Activated gamma-delta T cell treated with Interleukin-2 at 50 U/mL for 16 hours (primary cell): Measurements from ENCODE around the gene GADD45B.

Source experiments
- DNase-seq: peaks from one replicate; pipeline ENCODE4 v3.0.0-alpha.2; 2020

Gene GADD45B

DNA sequence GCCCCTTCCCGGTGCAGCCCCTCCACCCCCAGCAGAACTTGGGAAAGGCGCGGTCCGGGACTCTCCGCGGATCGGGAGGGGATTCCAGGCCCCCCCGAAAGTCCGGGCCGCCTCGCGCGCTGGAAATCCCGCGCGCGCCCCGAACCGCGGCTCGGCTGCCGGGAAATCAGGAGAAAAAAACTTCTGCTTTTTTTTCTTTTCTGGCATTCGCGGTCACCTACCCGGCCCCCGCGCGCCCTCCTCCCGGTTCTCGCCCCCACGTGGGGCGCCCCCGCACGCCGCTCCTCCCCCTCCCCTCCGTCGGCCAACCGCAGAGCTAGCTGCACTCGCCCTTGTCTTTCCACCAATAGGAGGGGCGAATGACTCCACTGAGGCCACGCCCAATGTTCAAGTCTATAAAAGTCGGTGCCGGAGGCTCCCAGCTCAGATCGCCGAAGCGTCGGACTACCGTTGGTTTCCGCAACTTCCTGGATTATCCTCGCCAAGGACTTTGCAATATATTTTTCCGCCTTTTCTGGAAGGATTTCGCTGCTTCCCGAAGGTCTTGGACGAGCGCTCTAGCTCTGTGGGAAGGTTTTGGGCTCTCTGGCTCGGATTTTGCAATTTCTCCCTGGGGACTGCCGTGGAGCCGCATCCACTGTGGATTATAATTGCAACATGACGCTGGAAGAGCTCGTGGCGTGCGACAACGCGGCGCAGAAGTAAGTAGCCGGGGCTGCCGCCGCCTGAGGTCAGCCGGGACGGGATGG, at the start of gene GADD45B:
GADD45B (plus strand) TSS at position 426 of the 749 bp plus-strand sequence; CDS start at position 658, 232 bp downstream.
- DNase-seq, result peak; percentile 98

DNA sequence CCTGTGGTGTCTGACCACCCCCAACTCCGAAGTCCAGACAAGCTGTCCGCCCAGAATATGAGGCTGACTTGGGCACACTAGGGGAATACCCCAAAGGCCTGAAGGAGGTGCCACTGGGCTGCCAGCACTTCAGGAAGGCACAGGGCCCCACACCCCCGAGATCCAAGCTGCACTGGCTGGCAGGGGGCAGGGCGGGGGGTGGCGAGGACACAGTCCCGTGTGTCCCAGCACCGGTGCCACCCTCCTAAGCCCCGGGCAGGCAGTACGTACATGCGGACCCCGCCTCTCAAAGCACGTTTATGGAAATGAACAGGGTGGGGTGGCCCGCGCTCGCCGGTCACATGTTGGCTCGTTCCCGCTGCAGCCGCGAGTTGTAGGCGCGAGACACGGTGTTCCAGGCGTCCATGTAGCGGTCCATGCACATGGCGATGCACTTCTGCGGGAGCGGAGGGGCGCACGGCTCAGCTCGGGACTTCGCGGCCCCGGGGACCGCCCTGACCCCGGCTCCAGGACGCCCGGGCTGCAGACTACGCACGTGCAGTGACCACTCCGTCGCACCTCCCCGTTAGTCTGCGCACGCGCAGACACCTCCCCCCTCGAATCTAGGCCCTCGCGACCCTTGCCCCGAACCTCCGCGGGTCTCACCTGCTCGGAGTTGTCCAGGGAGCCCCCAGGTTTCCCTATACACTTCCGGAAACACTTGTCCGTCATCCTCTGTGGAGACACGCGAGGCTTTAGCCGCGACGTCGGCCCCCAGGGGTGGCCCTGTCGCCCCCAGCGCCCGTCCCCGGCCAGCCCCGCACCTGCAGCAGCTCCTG, 49.1 kb upstream of the GADD45B start:
- DNase-seq, result peak; percentile 20

DNA sequence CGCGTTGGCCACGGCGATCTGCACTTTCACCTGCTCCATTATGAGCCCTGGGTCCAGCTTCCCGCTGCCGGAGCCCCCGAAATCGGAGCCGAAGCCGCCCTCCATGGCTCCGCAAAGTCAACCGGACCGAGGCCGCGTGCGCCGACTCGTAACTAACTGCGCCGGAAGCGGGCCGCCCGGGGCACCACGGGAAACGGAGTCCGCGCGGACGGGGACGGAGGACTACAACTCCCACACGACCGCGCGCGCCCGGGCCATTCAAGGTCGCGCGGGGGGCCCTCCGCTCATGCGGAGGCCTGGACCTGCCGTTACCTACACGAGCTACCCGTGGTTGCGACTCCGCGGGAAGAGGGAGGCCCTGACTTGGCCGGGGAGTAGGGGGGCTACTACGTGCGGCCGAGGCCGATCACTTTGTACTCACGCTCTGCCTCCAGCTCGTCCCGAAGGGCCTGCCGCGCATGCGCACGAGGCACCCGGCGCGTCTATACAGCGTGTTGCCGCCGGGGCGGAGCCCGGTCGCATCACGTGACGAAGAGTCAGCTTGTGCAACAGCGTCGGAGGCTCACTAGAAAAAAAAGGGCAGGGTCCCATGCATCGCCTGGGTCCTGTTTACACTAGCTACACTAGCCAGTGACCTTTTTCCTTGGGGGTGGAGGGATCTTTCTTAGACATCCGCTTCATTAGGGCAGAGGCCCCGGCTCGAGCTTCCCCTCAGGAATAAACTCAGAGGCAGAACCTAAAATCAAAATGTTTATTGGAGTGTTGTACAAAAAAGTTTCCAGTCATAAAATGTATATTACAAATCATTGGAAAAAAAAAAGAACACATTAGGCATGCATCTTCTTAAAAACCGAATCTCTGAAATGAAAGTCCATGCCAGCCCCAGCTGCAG, 48.3 kb upstream of the GADD45B start, which contains the start of gene TIMM13:
TIMM13 (minus strand) TSS at position 158 of the 892 bp plus-strand sequence; CDS start at position 105, 53 bp downstream.
- DNase-seq, result peak; percentile 95

GRCh38 chr19:2428321-2428690, 47.6 kb upstream of the GADD45B start:
- no peak for DNase-seq

DNA sequence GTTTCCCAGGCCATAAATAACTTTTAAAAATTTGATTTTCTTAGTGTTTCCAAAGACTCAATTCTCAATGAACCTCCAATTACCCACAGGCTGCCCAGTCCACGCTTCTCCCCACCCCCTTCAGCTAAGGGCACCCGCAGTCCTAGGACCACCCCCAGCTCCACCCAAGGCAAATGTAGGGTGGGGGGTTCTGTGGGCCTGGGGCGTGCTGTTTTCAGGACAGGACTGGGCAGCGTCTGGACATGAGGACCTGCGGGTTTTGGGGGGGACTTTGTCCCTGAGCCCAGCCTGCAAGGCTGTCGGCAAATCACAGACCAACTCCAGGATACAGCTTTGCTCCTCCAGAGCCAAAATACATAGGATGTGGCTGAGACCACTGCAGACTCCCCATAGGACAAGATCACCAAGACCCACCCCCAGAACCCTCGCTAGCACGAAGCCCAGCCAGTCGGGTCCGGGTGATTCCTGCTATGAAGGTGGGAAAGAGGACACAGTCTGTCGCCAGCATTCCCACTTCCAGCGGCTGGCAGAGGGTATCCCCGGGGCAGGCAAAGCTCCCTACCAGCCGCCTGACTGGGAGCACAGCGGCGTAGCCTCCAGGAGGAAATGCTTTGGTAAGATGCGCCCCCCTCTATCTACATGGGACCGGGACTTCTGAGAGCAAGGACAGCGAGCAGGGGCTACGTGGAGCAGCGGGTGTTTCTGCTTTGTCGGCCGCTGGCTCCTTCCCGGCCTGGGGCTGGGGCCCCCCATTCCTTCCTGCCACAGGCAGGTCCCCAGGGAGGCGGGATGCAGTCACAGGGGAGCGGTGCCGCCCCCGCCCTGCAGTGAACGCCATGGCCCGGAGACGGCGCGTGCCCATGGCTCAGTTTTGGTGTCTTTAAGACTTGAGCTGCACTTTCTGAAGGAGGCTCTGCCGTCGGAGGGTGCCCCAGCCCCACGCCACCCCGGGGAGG, 46.9 kb upstream of the GADD45B start:
- DNase-seq, result no peak

DNA sequence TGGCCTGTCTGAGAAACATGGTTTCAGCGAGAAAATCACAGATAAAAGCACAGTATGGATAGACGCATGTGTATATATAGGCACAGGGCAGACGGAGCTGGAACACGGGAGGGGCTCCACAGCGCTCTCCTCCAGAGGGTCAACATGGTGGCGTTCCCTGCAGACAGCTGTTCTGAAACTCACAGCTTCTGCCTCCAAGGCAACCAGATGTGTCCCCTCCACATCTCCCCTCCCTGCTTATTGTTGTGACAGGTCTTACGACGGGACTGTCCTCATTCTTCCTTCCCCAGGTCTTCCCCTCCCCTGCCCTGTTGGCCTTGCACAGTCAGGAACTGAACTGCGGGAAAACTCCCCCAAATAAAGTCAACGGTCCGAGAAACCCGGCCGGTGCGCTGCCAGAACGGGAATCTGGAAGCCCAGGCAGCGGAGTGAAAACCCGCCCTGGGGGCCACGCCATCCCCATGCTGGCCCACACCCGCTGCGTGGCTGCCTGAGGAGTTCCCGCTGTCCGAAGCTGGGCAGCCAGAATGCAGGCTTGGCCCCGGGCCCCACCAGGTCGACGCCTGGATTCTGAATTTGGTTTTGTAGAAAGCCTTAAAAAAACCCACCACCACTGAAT, 45.9 kb upstream of the GADD45B start:
- no peak for DNase-seq

DNA sequence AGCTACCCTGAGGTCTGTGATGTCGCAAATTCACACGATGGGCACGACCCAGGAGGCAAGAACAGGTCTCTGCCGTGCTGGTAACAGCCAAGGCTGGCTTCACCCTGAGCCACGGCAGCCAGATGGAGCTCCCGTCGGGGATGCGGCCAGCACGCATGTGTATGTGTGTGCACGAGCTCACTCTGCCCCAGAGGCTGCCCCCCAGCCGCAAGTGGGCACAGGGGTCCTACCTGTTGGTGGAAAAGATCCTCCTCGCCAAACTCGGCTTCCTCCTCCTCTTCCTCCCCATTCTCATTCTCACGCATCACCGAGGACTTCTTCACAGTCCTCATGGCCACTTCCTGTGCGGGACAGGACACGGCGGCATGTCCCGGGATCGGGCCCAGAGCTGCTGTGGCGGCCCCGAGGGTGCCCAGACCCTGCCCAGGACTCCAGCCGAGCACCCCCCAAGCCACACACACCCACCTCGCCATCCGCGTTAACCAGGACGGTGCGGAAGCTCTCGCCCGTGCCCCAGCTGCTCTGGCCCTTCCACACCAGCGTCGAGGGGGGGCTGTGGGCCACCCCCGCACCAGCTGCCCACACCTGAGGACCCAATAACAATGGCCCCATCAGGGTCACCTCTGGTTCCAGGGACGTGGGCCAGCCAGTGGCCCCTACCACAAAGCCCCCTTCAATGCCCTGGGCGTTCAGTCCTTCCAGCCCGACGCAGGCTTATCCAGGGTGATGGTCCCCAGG, 44.4 kb upstream of the GADD45B start:
- no peak for DNase-seq

DNA sequence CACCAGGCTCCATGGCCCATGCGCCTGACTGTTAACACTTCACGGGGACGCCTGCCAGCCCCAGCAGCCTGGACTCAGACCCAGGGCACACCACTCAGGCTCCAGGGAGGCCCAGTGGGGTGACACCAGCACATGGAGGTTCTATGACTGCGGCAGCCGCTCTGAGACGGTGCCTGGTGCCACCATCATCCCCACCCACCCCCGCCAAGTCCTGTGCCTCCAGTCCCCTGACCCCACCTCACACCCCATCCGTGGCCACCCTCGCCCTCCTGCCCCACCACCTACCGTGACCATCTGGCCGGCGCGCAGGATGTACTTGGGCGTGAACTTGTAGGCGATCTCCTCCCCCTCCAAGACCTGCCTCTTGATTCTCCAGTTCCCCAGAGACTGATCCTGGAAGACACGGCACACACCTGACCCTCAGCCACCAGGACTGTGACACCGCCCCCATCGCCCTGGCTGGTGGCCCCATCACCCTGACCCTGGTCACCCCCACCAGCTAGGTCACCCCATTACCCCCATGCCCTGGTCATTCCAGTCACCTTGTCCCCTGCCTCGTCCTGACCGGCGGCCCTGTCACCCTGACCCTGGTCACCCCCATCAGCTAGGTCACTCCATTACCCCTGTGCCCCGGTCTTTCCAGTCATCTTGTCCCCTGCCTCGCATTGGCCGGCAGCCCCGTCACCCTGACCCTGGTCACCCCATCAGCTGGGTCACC, 43.6 kb upstream of the GADD45B start:
- DNase-seq, result no peak

GRCh38 chr19:2433854-2434253, 42.1 kb upstream of the GADD45B start:
- DNase-seq, result no peak

- DNase-seq, result no peak
Observed at GRCh38 chr19:2434267-2434666, 41.7 kb upstream of the GADD45B start.

DNA sequence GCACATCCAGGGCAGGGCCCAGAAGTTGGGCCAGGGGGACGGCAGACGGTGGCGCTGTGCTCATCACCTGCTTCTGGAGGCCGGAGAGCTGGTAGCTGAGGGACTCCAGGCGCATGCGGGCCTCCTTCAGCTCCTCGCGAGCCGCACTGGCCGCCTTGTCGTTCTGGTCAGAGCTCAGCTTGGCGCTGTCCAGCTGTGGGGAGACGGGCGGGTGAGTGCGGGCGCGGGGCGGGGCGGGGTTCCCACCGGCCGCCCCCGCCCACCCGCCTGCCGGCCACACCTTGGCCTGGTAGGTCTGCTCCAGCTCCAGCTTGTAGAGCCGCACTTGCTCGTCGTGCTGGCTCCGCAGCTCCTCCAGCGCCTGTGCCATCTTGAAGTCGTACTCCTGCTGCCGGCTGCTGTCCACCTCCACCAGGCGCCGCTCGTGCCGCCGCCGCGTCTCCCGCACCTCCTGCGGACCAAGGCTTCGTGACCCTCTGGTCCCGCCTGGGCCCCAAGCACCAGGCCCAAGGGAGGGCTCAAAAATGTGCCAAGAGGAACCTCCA, 41.1 kb upstream of the GADD45B start:
- no peak for DNase-seq

DNA sequence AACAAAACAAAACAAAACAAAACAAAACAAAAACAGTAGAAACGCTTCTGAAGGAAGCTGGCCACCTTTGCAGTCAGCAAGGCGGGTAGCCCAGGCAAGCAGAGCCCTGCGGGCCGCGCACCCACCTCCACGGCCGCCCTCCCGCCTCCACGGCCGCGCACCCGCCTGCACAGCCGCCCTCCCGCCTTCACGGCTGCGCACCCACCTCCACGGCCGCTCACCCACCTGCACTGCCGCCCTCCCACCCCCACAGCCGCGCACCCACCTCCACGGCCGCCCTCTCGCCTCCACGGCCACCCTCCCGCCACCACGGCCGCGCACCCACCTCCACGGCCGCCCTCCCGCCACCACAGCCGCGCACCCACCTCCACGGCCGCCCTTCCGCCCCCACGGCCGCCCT, 39.5 kb upstream of the GADD45B start:
- DNase-seq, result no peak

DNA sequence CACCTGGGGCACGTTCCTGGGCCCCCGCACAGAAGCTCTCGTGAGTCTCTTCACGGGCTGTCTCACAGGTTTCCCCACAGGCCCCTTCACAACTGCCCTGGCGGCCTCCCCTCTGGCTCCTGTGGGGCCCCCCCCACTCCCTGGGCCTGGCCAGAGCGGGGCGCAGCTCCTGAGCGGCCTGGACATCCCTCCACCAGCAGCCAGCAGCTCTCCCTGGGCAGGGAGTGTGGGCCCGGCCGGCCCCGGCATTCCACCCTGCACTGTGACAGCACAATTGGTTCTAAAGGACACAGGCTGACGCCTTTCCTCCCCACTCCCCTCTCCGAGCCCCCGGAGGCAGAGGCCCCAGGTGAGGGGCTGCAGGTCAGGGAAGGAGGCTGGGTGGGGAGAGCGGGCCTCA, 39.0 kb upstream of the GADD45B start:
- DNase-seq, result no peak

GRCh38 chr19:2438178-2438577, 37.7 kb upstream of the GADD45B start:
- DNase-seq, result no peak

DNA sequence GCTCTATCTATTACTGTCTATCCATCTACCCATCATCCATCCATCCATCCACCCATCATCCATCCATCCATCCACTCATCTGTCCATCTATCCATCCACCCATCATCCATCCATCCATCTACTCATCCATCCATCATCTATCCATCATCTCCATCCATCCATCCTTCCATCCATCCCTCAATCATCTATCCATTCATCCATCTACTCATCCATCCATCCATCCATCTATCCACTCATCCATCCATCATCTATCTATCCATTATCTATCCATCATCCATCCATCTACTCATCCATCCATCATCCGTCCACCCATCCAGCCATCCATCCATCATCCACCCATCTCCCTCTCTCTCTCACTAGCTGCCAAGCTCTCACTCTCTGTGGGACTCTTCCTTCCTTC, 35.4 kb upstream of the GADD45B start:
- DNase-seq, result no peak

GRCh38 chr19:2441096-2441752, 34.7 kb upstream of the GADD45B start:
- no peak for DNase-seq

GRCh38 chr19:2443116-2443784, 32.7 kb upstream of the GADD45B start:
- no peak for DNase-seq

- no peak for DNase-seq
Observed at GRCh38 chr19:2443785-2444182, 32.1 kb upstream of the GADD45B start.
